Trophoblast cell (in vitro differentiated cells and primary cell): ENCODE data around the gene GRID1.

Experiments used
- DNase-seq, 2 donors: peaks; one replicate each; pipeline ENCODE4 v3.0.0-alpha.2; 2016
- H2AFZ ChIP-seq: 2 replicates; pipeline ENCODE4 v1.6.1; 2013; ENCODE audit warnings: low read length, moderate library complexity, mild to moderate bottlenecking; ENCODE audit not compliant: insufficient read depth, poor library complexity
- H2AK5ac ChIP-seq: 2 replicates; pipeline ENCODE4 v1.6.1; 2013; ENCODE audit warnings: mild to moderate bottlenecking, low read length
- H2BK120ac ChIP-seq: 2 replicates; pipeline ENCODE4 v1.6.1; 2013; ENCODE audit warnings: low read length, mild to moderate bottlenecking, moderate library complexity; ENCODE audit not compliant: insufficient read depth, poor library complexity
- H2BK12ac ChIP-seq: 2 replicates; pipeline ENCODE4 v1.6.1; 2013; ENCODE audit warnings: mild to moderate bottlenecking, low read length, moderate library complexity
- H2BK5ac ChIP-seq: 2 replicates; pipeline ENCODE4 v1.6.1; 2013; ENCODE audit warnings: low read length, low read depth, moderate library complexity, mild to moderate bottlenecking; ENCODE audit not compliant: poor library complexity
- H3K14ac ChIP-seq: 2 replicates; pipeline ENCODE4 v1.6.1; 2013; ENCODE audit warnings: mild to moderate bottlenecking, low read length
- H3K18ac ChIP-seq: 2 replicates; pipeline ENCODE4 v1.6.1; 2013; ENCODE audit warnings: mild to moderate bottlenecking, low read length
- H3K23ac ChIP-seq: 2 replicates; pipeline ENCODE4 v1.6.1; 2013; ENCODE audit warnings: low read length
- H3K27ac ChIP-seq: 2 replicates; pipeline ENCODE4 v1.5.1; 2013; ENCODE audit warnings: low read depth, mild to moderate bottlenecking, inconsistent platforms, low read length, moderate library complexity
- H3K27me3 ChIP-seq: 2 replicates; pipeline ENCODE4 v1.6.1; 2013; ENCODE audit warnings: inconsistent platforms, mild to moderate bottlenecking, low read length, moderate library complexity; ENCODE audit not compliant: insufficient read depth
- H3K36me3 ChIP-seq, 2 experiments: 1 replicate in 1 of 2; 2 replicates in 1 of 2; pipeline ENCODE4 v1.6.1; 2013; ENCODE audit warnings: low read length in 2 of 2, mild to moderate bottlenecking in 2 of 2, moderate library complexity in 1 of 2; ENCODE audit not compliant: insufficient read depth in 2 of 2, control insufficient read depth in 1 of 2
- H3K4ac ChIP-seq: 2 replicates; pipeline ENCODE4 v1.6.1; 2013; ENCODE audit warnings: low read depth, mild to moderate bottlenecking, low read length, moderate library complexity
- H3K4me1 ChIP-seq, 2 experiments: 1 replicate in 1 of 2; 2 replicates in 1 of 2; pipeline ENCODE4 v1.6.1; 2013; ENCODE audit warnings: low read length in 2 of 2, mild to moderate bottlenecking in 2 of 2, moderate library complexity in 1 of 2; ENCODE audit not compliant: insufficient read depth in 2 of 2, control insufficient read depth in 1 of 2
- H3K4me2 ChIP-seq: 2 replicates; pipeline ENCODE4 v1.6.1; 2013; ENCODE audit warnings: inconsistent platforms, mild to moderate bottlenecking, low read length, moderate library complexity
- H3K4me3 ChIP-seq: 2 replicates; pipeline ENCODE4 v1.5.1; 2013; ENCODE audit warnings: mild to moderate bottlenecking, low read depth, low read length, inconsistent platforms
- H3K79me1 ChIP-seq: one replicate; pipeline ENCODE4 v1.6.1; 2013; ENCODE audit warnings: low read length
- H3K79me2 ChIP-seq: 2 replicates; pipeline ENCODE4 v1.6.1; 2013; ENCODE audit warnings: low read length, mild to moderate bottlenecking; ENCODE audit not compliant: control insufficient read depth, insufficient read depth, poor library complexity
- H3K9ac ChIP-seq: 2 replicates; pipeline ENCODE4 v1.6.1; 2013; ENCODE audit warnings: mild to moderate bottlenecking, low read length
- H3K9me3 ChIP-seq: 2 replicates; pipeline ENCODE4 v1.6.1; 2013; ENCODE audit warnings: low read depth, mild to moderate bottlenecking, control low read depth, inconsistent platforms, low read length; ENCODE audit not compliant: insufficient read depth
- H4K12ac ChIP-seq: 2 replicates; pipeline ENCODE4 v1.6.1; 2013; ENCODE audit warnings: low read depth, mild to moderate bottlenecking, low read length, moderate library complexity
- H4K8ac ChIP-seq: 2 replicates; pipeline ENCODE4 v1.6.1; 2013; ENCODE audit warnings: low read depth, mild to moderate bottlenecking, low read length, moderate library complexity
- H4K91ac ChIP-seq: one replicate; pipeline ENCODE4 v1.6.1; 2013; ENCODE audit warnings: low read depth, mild to moderate bottlenecking, low read length, moderate library complexity
- WGBS: extraction: QIAGEN DNeasy Blood & Tissue Kit; methylation state at CpG from one replicate; pipeline ENCODE4 v1.1.7; 2013; ENCODE audit warnings: missing lambda C conversion rate; ENCODE audit not compliant: insufficient read length, insufficient coverage; ENCODE audit errors: extremely low coverage; 5-methylcytosine and 5-hydroxymethylcytosine counted together

GRID1 gene

GRCh38 chr10:85791818-85792532 lies 574.6 kb downstream of the GRID1 start:
- H2AFZ ChIP-seq: no peak overlapping the region
- H3K4me1 ChIP-seq: no peaks in the 10 kb centered on the region
- H3K18ac ChIP-seq: no peak overlapping the region
- H4K91ac ChIP-seq: no peak overlapping the region
- no peaks in the 10 kb centered on the region for H3K79me2 ChIP-seq
- H3K27me3 ChIP-seq: no peaks in the 10 kb centered on the region
- no peak overlapping the region for H3K27ac ChIP-seq
- H2BK120ac ChIP-seq: no peak overlapping the region
- H3K23ac ChIP-seq: no peak overlapping the region
- peak in 1 of 2 donors; percentile 3 for DNase-seq
- H3K9ac ChIP-seq: no peak overlapping the region
- no peak overlapping the region for H4K12ac ChIP-seq
- H2BK12ac ChIP-seq: no peak overlapping the region
- no peak overlapping the region for H3K14ac ChIP-seq
- H3K4ac ChIP-seq: no peak overlapping the region
- H4K8ac ChIP-seq: no peak overlapping the region
- no peaks in the 10 kb centered on the region for H3K9me3 ChIP-seq
- no peaks in the 10 kb centered on the region for H3K79me1 ChIP-seq
- H2AK5ac ChIP-seq: no peak overlapping the region
- no peak overlapping the region for H3K4me2 ChIP-seq
- H3K36me3 ChIP-seq: no peaks in the 10 kb centered on the region
- H2BK5ac ChIP-seq: no peak overlapping the region
- WGBS: no CpG with 5 or more reads among the region's 5 CpGs
- H3K4me3 ChIP-seq: no peak overlapping the region

- no peak overlapping the region for H2AK5ac ChIP-seq
- H2BK120ac ChIP-seq: no peak overlapping the region
- no peaks in the 10 kb centered on the region for H3K27me3 ChIP-seq
- H3K14ac ChIP-seq: no peak overlapping the region
- no CpG with 5 or more reads among the region's 7 CpGs for WGBS
- H3K79me1 ChIP-seq: no peaks in the 10 kb centered on the region
- no peak overlapping the region for H3K4me3 ChIP-seq
- no peak overlapping the region for H3K9ac ChIP-seq
- H3K79me2 ChIP-seq: no peaks in the 10 kb centered on the region
- H3K4me1 ChIP-seq: no peaks in the 10 kb centered on the region
- no peak overlapping the region for H3K4me2 ChIP-seq
- no peak overlapping the region for H4K8ac ChIP-seq
- no peaks in the 10 kb centered on the region for H3K9me3 ChIP-seq
- H4K91ac ChIP-seq: no peak overlapping the region
- no peak overlapping the region for H2AFZ ChIP-seq
- no peaks in the 10 kb centered on the region for H3K36me3 ChIP-seq
- DNase-seq: no peak
- H4K12ac ChIP-seq: no peak overlapping the region
- H3K23ac ChIP-seq: no peak overlapping the region
- no peak overlapping the region for H3K4ac ChIP-seq
- H2BK5ac ChIP-seq: no peak overlapping the region
- H2BK12ac ChIP-seq: no peak overlapping the region
- no peak overlapping the region for H3K27ac ChIP-seq
- no peak overlapping the region for H3K18ac ChIP-seq
These were observed 576.4 kb downstream of the GRID1 start for GRCh38 chr10:85789982-85790789.

GRCh38 chr10:85789125-85789524 lies 577.5 kb downstream of the GRID1 start:
- no peak for DNase-seq
- H3K9ac ChIP-seq: no peak overlapping the region
- no CpG with 5 or more reads among the region's 3 CpGs for WGBS

GRCh38 chr10:85788570-85788969 lies 578.0 kb downstream of the GRID1 start:
- H3K23ac ChIP-seq: no peak overlapping the region
- H3K4ac ChIP-seq: no peak overlapping the region
- H3K36me3 ChIP-seq: no peaks in the 10 kb centered on the region
- no peak overlapping the region for H2BK12ac ChIP-seq
- H3K14ac ChIP-seq: no peak overlapping the region
- no peak overlapping the region for H3K27ac ChIP-seq
- H3K4me1 ChIP-seq: no peaks in the 10 kb centered on the region
- no peak overlapping the region for H4K91ac ChIP-seq
- H2BK5ac ChIP-seq: no peak overlapping the region
- H4K12ac ChIP-seq: no peak overlapping the region
- DNase-seq: no peak
- WGBS: no CpG with 5 or more reads among the region's 4 CpGs
- H3K9me3 ChIP-seq: no peaks in the 10 kb centered on the region
- no peak overlapping the region for H3K4me2 ChIP-seq
- H3K9ac ChIP-seq: no peak overlapping the region
- no peak overlapping the region for H3K4me3 ChIP-seq
- H2AK5ac ChIP-seq: no peak overlapping the region
- no peaks in the 10 kb centered on the region for H3K79me2 ChIP-seq
- H2AFZ ChIP-seq: no peak overlapping the region
- no peak overlapping the region for H2BK120ac ChIP-seq
- H3K18ac ChIP-seq: no peak overlapping the region
- no peaks in the 10 kb centered on the region for H3K79me1 ChIP-seq
- H4K8ac ChIP-seq: no peak overlapping the region
- no peaks in the 10 kb centered on the region for H3K27me3 ChIP-seq

More at GRCh38 chr10:85789125-85789524, 577.5 kb downstream of the GRID1 start:
- no peaks in the 10 kb centered on the region for H3K79me2 ChIP-seq
- H4K12ac ChIP-seq: no peak overlapping the region
- H3K9me3 ChIP-seq: no peaks in the 10 kb centered on the region
- no peaks in the 10 kb centered on the region for H3K36me3 ChIP-seq
- H2AFZ ChIP-seq: no peak overlapping the region
- no peak overlapping the region for H4K8ac ChIP-seq
- no peak overlapping the region for H2AK5ac ChIP-seq
- H3K27me3 ChIP-seq: no peaks in the 10 kb centered on the region
- no peak overlapping the region for H4K91ac ChIP-seq
- H3K18ac ChIP-seq: no peak overlapping the region
- no peaks in the 10 kb centered on the region for H3K4me1 ChIP-seq
- H3K14ac ChIP-seq: no peak overlapping the region
- H2BK120ac ChIP-seq: no peak overlapping the region
- no peak overlapping the region for H3K23ac ChIP-seq
- H2BK12ac ChIP-seq: no peak overlapping the region
- H3K79me1 ChIP-seq: no peaks in the 10 kb centered on the region
- no peak overlapping the region for H3K4ac ChIP-seq
- no peak overlapping the region for H3K4me2 ChIP-seq
- H3K27ac ChIP-seq: no peak overlapping the region
- H2BK5ac ChIP-seq: no peak overlapping the region
- H3K4me3 ChIP-seq: no peak overlapping the region
